M059J (cell line): ENCODE measurements around the gene FLRT3. TPM values are rescaled to one million over a fixed set of nuclear protein-coding genes. Genes with fewer than 3 reads are reported as not detected.
A peak's percentile ranks its signal among the peaks of the same experiment; 100 is the strongest.

Source experiments
- DNase-seq: peaks from one replicate; pipeline ENCODE4 v3.0.0-alpha.2; 2012; ENCODE audit warnings: low read depth
- total RNA-seq: library from RNA; depleted of rRNA; stranded (reverse); fragments of >200 nt; shearing (Covaris generic); gene quantifications from 2 replicates; pipeline ENCODE4 v1.2.3, GENCODE V29; 2014

Gene FLRT3
- total RNA-seq, 1 experiment from 2014 or later = 0.79 TPM

DNA sequence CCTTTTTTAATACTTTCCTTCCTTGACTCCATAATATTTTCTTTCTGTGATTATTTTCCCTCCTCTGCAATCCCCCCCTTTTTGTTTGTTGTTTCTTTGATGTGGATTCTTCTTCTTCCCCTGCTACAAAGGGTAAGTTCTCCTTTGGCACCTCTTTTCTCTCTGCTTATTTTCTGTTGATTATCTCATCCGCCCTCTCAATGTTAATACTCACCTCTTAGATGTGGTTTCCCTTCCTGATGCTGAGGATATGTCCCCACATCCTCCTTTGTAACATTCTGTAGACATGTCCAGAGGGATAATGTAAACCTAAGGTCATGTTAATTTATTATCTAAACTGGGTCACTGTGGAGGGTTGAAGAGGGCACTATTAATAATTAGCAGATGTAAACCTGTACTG, 17.7 kb downstream of the FLRT3 start:
- no peak for DNase-seq

DNA sequence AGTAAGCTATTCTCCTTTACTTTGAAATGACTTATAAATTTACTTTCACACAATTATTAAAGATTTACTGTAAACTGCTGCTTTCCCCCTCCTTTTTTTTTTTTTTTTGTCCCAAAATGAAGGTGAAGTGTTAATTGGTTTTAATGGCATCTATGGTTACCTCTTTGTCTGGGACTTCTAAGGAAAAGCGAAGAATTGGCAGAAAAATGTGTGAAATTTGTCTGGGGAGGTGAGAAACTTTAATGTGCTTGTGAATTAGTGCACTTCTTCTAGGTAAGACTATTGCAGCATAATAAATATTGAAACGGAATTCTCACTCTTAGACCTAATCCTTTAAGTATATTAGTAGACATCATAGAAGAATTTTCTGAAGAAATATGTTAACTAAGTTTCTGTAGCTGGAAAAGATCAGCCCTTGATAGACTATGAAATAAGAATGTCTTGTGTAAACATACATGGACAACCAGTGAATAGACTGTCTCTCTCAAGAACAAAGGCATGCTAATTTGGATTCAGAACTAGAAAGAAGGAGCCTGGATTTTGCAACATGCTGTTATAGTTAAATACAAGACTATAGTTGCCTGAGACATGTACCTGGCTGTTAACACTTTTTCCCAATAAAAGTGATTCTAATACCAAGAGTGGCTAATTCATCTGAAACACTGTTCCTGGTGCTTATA, 23.9 kb downstream of the FLRT3 start:
- DNase-seq = no peak

DNA sequence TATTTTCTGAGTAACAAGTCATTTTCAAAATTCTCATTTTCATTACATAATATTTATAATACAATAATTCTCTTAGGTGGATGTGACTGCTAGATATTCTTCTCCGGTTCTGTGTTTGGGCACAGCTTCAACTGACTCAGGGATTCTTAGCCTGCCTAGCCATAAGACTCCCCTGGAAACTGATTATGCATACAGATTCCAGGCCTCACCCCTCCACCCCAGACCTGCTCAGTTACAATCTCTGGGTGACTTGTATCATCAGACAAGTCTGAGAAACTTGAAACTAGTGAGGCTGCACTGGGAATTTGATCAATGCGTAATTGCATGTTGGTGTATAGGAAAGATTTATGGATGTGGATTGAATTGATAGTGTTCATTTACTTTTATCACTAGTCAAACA, 25.4 kb downstream of the FLRT3 start:
- no peak for DNase-seq

DNA sequence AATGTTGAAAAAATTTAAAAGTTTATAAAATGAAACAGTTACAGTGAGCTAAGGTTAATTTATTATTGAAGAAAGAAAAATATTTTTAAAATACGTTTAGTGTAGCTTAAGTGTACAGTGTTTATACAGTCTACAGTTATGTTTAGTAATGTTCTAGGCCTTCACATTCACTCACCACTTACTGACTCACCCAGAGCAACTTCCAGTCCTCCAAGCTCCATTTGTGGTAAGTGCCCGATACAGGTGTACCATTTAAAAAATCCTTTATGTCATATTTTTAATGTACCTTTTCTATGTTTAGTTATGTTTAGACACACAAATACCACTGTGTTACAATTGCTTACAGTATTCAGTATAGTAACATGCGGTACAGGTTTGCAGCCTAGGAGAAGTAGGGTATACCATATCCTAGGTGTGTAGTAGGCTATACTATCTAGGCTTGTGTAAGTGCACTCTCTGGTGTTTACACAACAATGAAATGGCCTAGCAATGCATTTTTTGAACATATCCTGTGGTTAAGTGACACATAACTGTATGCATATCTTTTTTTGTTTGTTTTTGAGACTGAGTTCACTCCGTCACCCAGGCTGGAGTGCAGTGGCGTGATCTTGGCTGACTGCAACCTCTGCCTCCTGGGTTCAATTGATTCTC, 26.3 kb downstream of the FLRT3 start:
- DNase-seq = no peak

DNA sequence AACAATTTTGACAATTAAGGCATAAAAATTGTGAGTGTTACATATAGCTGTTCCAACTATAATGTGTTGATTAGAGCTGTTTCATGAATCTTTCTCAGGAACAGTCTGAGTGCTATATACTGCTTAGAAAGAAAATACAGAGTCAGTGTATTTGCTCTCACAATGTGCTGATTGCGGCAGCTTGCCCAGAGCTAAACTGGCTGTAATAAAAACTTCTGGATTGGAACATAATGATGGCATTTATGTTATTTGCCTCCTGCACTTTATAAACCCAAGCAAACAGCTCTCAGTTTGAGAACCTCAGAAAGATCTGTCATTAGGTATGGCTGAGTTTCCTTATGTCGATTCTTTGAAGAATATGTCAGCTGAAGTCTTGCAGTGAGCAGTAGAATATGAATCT, 29.5 kb downstream of the FLRT3 start:
- DNase-seq = no peak

DNA sequence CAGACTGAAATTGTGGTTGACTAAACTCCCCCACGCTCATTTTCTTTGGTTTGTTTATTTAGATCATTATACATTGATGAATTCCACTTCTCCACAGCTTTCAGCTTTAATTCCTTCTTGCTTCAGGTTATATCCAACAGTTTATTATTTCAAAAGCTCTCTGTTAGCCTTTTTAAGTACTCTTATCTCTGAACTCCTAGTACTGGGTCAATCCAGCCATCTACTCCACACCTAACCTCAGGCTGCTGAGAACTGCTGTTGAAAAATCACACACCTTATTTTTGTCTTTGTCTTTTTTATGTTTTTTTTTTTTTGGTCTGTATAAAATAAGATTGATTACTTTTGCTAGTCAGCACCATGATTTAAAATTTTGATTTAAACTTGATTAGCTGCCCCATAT, 32.9 kb downstream of the FLRT3 start:
- DNase-seq = no peak

DNA sequence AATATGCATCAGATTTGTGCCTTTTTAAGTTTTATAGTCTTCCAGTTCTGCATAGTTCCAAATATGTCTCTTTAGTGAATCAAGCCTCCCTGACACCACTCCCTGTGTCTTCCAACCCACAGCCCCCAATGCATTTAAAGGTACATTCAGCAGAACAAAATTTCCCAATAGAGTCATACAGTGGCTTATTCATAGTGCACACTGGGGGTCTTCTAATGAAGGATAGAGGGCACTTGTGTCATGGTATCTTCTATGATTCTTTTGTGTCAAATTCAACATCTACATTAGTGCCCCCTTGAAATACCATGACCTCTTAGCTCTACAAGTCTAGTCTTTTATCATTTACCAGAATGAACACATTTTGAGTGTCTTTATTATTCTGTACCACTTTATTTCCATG, 33.8 kb downstream of the FLRT3 start:
- DNase-seq = no peak

DNA sequence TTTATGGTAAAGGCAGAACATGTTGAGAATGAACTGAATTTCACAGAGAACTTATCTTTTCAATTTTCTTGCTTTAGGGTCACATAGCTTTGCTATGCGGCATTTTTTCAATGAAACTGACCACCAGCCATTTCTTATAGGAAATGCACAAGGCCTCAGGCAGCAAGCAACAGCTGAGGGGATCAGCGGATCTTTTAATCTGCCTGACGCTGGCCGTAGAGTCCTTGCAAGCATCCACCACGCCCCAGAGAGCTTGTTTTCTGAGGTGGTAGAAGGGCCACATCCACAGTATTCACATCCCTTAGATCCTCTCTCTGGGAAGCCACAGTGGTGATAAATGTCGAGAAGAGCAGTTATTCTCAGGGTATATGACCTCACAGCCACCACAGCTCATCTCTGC, 34.3 kb downstream of the FLRT3 start:
- no peak for DNase-seq

DNA sequence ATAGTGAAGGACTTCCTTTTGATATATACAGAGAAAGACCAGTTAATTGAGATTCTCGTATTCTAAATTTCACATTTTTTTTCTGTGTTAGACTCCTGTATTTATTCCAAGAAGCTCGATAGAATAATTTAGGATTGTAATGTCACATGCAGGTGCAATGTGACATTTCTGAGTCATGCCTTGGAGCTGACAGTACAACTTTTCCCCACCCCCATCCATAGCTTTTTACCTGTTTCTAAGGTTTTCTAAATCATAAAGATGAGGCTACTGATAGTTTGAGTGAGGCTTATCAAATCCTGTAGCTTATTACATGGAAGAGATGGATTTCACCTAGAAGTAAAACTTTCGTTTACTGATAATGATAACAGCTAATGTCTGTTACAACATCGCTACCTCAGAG, 37.6 kb downstream of the FLRT3 start:
- DNase-seq = no peak

DNA sequence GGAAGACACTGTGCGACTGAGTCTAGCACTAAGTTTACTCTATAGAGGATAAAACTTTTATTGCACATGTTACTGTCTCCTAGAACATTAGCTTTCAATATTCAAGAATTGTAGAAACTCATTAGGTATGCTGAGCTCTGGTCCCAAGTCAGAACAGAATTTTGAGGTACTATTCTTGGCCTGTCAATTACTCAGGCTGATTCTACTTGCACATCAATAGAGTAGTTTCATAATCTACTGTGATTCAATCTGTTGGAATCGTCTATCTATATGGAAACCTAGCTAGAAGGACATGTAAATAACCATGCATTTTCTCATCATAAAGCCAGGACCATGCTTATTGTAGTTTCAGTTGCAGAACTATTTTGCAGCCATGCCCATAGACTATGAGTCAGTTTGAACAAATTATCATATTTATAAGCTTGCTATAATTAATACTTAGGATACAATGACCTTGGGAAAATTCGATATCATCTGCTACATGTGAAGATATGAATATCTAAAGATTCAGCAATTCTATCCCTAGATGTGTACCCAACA, 41.6 kb downstream of the FLRT3 start:
- DNase-seq = no peak

DNA sequence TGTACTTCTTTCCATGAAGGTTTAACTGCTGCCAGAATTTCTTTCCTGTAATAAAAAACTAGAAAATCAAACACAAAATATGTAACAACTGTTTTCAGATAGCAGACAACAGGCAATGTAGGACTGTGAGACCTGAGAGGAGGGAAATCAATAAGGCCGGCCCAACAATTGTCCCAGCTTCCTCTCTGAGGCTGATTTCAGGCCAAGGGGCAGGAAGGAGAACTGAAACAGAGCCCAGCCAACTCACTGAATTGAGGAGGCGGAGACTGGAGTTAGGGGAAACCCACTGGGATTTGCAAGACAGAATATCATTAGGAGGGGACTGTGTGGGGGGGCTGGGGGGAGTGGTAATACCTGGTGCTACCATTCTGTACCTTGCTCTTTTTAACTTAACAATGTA, 42.2 kb downstream of the FLRT3 start:
- DNase-seq = no peak

DNA sequence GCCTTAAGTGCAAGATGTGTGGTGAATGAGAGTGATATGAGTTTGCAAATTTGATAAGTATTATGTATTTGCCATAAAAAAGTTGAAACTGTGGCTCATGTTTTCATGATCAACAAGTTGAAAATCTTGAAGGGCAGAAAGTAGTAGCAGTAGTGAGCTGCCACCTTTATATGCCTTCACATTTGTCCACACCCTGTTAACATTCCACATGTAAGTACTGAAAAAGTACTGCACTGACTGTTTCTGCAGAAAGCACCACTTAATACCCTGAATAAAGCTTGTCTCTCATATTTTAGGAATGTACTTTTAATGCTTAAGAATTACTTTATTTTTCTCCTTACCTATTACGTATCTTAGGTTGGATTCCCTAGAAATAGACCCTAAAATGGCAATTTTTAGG, 45.9 kb downstream of the FLRT3 start:
- no peak for DNase-seq

DNA sequence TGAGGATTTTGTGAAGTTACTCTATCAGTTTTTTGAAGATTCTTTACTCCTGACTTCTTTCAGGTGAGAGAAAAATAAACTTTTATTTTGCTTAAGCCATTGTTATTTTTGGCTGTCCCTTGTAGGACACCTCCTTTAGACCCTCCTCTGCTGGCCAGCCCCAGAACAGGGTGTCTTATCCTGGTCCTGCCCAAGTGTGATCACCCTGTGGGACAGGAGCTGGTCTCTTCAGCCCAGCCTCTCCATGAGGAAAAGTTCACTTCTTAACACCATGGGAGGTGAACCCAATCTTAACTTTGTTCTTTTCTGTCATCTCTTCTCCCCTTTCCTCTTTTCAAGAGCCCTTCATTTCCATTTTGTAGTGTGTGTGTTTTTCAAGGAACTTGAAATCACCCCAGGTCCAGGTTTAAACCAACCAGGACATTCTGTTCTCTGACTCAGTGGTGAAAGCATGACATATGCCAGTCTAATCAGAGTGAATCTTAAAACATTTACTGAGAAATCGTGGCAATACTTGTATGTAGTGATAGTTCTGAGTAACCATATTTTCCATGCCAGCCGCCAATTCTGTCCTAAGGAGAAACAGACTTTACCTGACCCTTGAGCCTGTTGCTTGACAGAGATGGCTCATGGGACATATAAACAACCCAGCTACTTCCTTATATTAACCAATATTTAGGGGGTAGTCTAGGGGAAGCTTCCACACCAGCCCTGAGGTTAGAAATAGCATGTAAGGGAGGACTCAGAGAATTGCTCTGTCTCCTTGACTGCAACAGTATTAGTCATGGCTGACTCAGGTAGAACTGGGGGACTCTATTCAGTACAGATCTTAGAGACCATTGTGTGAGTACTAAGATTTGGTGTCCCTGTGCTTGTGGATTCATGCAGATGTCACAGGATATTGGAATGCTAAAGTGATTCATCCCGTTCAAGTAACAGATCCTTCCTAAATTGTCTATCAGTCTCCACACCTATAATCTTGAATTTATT, 48.8 kb downstream of the FLRT3 start:
- peak; percentile 44 for DNase-seq

DNA sequence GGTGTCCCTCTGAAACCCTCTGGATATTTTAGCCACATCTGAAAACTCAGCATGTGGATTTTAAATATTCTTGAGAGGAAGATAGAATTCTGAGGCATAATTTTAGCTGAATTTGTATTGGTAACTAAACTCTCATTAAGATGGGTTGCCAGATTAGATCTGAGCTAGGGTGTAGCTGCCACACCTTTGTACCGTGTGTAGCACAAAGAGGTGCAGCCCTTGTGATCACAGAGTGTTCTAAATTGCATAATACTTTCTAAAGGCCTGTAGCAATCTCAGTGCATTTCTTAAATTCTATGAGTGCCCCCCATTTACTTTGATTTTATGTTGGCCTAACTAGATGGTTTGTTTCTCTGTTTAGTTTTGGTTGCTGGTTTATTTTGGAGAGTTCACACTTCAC, 53.0 kb downstream of the FLRT3 start:
- no peak for DNase-seq

DNA sequence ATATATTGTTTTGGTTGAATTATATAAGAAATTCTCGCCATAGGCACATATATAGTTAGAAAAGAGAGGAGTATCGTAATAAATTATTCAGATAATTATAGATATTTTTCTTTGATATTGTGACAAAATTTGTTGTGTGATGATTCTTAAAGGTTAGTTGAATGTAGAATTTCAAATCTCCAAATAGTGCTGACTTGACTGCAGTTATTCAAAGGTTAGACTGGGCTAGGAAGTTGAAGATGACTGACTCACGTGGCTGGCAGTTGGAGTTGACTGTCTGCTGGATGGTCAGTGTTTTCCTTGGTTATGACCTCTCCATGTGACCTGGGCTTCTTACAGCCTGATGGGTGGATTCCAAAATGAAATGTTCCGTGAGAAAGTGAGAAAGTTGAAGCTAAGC, 55.3 kb downstream of the FLRT3 start:
- no peak for DNase-seq
